SU-DHL-6 (cell line): ENCODE results near the gene TUBA4A.
"Not testable (repeated sequence)": the region's sequence is repeated elsewhere in the genome, so short reads cannot be mapped to it uniquely, and the experiment has no call there.

Source experiments
- H2AFZ ChIP-seq: fragments of 200-600 bp; sonication (generic); 2 replicates; pipeline ENCODE4 v1.6.1; 2014; ENCODE audit warnings: low read depth, mild to moderate bottlenecking, moderate library complexity, mixed read lengths, antibody characterized with exemption, low read length; ENCODE audit not compliant: severe bottlenecking
- H3F3A ChIP-seq: fragments of 200-600 bp; shearing (Covaris generic); 2 replicates; pipeline ENCODE4 v1.6.0; 2016; ENCODE audit warnings: antibody characterized with exemption, mild to moderate bottlenecking; ENCODE audit not compliant: insufficient read depth
- H3K27ac ChIP-seq: fragments of 200-600 bp; sonication (generic); 2 replicates; pipeline ENCODE4 v1.5.1; 2016; ENCODE audit warnings: low read depth, mild to moderate bottlenecking, low read length, moderate library complexity, mixed read lengths
- H3K27me3 ChIP-seq: fragments of 200-600 bp; sonication (generic), shearing (Covaris generic); 2 replicates; pipeline ENCODE4 v1.6.0; 2014; ENCODE audit warnings: mild to moderate bottlenecking, low read length
- H3K36me3 ChIP-seq: fragments of 200-600 bp; sonication (generic); 2 replicates; pipeline ENCODE4 v1.6.1; 2014; ENCODE audit warnings: mild to moderate bottlenecking, low read length, mixed read lengths
- H3K4me2 ChIP-seq: fragments of 300-600, 200-600 bp; shearing (Covaris generic), sonication (generic); 2 replicates; pipeline ENCODE4 v1.6.0; 2014; ENCODE audit warnings: low read length, low read depth, mild to moderate bottlenecking; ENCODE audit not compliant: poor library complexity, severe bottlenecking
- H3K4me3 ChIP-seq: fragments of 200-600 bp; sonication (generic); 2 replicates; pipeline ENCODE4 v1.5.1; 2014; ENCODE audit warnings: antibody characterized with exemption, low read length, mild to moderate bottlenecking, mixed read lengths; ENCODE audit not compliant: insufficient read depth, poor library complexity, severe bottlenecking
- H3K79me2 ChIP-seq: fragments of 200-600 bp; sonication (generic); 2 replicates; pipeline ENCODE4 v1.6.1; 2014; ENCODE audit warnings: mild to moderate bottlenecking, low read length, moderate library complexity; ENCODE audit not compliant: insufficient read depth
- H3K9ac ChIP-seq: fragments of 200-600 bp; sonication (generic); 2 replicates; pipeline ENCODE4 v1.7.0; 2014; ENCODE audit warnings: mild to moderate bottlenecking, low read length
- H3K9me2 ChIP-seq: fragments of 200-600 bp; sonication (generic); replicated peaks from 2 replicates; pipeline ENCODE4 v1.6.1; 2014; ENCODE audit warnings: low read length; ENCODE audit not compliant: insufficient read depth
- H3K9me3 ChIP-seq: fragments of 200-600 bp; sonication (generic); 2 replicates; pipeline ENCODE4 v1.6.1; 2014; ENCODE audit warnings: low read length, mixed read lengths; ENCODE audit not compliant: insufficient read depth
- H4K20me1 ChIP-seq: fragments of 200-600 bp; sonication (generic); 2 replicates; pipeline ENCODE4 v1.6.1; 2014; ENCODE audit warnings: low read depth, mild to moderate bottlenecking, antibody characterized with exemption, low read length, moderate library complexity, mixed read lengths
- CTCF ChIP-seq: fragments of 200-600 bp; sonication (generic); IDR thresholded peaks from one replicate; pipeline ENCODE4 v1.5.1; 2017; ENCODE audit warnings: antibody characterized with exemption, mild to moderate bottlenecking, low read length, moderate library complexity; ENCODE audit not compliant: insufficient read depth, poor library complexity, severe bottlenecking
- EZH2phosphoT487 ChIP-seq: fragments of 200-600 bp; sonication (generic), shearing (Covaris generic); conservative IDR thresholded peaks from 2 replicates; pipeline ENCODE4 v1.6.1; 2018; ENCODE audit warnings: mild to moderate bottlenecking, antibody characterized with exemption, low read length, moderate library complexity, mixed read lengths

TUBA4A gene

GRCh38 chr2:219289195-219289536 is 35.4 kb upstream of the TUBA4A start:
- no peak for TF ChIP-seq EZH2phosphoT487
- TF ChIP-seq CTCF, result no peak
- Histone ChIP-seq H3K27me3 (no peaks in the 10 kb centered on the region), H3K4me2 (no peak overlapping the region), H3F3A (no peaks in the 10 kb centered on the region), H4K20me1 (no peaks in the 10 kb centered on the region), H3K9me2 (no peaks in the 10 kb centered on the region), H3K9me3 (no peaks in the 10 kb centered on the region), H3K36me3 (no peaks in the 10 kb centered on the region), H2AFZ (no peak overlapping the region), H3K79me2 (no peaks in the 10 kb centered on the region), H3K4me3 (no peak overlapping the region), H3K9ac (no peak overlapping the region), H3K27ac (no peak overlapping the region)

- Histone ChIP-seq H3F3A (no peaks in the 10 kb centered on the region), H3K27ac (no peak overlapping the region), H3K36me3 (no peaks in the 10 kb centered on the region), H3K27me3 (no peaks in the 10 kb centered on the region), H3K79me2 (no peaks in the 10 kb centered on the region), H3K4me2 (no peak overlapping the region), H3K9me2 (no peaks in the 10 kb centered on the region), H2AFZ (no peak overlapping the region), H3K4me3 (no peak overlapping the region), H3K9me3 (no peaks in the 10 kb centered on the region), H4K20me1 (no peaks in the 10 kb centered on the region), H3K9ac (no peak overlapping the region)
- TF ChIP-seq EZH2phosphoT487 (no peak), CTCF (no peak)
Measured at GRCh38 chr2:219287580-219288265, 34.0 kb upstream of the TUBA4A start.

- not testable (repeated sequence) for H3K27ac ChIP-seq, H3K36me3 ChIP-seq, H3K4me2 ChIP-seq, H3K79me2 ChIP-seq, H3K4me3 ChIP-seq, H2AFZ ChIP-seq, H3K9me2 ChIP-seq, H3K9me3 ChIP-seq, H3K27me3 ChIP-seq, H4K20me1 ChIP-seq, H3K9ac ChIP-seq, H3F3A ChIP-seq
Measured at GRCh38 chr2:219287116-219287440, 33.4 kb upstream of the TUBA4A start.

- no peak overlapping the region for H3K4me2 ChIP-seq
Measured at GRCh38 chr2:219286436-219287115, 32.9 kb upstream of the TUBA4A start.

More at GRCh38 chr2:219286436-219287115, 32.9 kb upstream of the TUBA4A start:
- H3K27ac ChIP-seq, result no peak overlapping the region
- no peaks in the 10 kb centered on the region for H3K9me2 ChIP-seq
- H4K20me1 ChIP-seq, result no peaks in the 10 kb centered on the region
- H2AFZ ChIP-seq, result no peak overlapping the region
- H3K4me3 ChIP-seq, result no peak overlapping the region
- no peaks in the 10 kb centered on the region for H3K27me3 ChIP-seq
- no peaks in the 10 kb centered on the region for H3K36me3 ChIP-seq
- H3K79me2 ChIP-seq, result no peaks in the 10 kb centered on the region
- TF ChIP-seq CTCF, result no peak
- H3K9me3 ChIP-seq, result no peaks in the 10 kb centered on the region
- H3F3A ChIP-seq, result no peaks in the 10 kb centered on the region
- no peak overlapping the region for H3K9ac ChIP-seq
